H1 (cell line): ENCODE data around the gene PGP. TPM values are rescaled to one million over a fixed set of nuclear protein-coding genes. Genes with fewer than 3 reads are reported as not detected.

ENCODE experiments used
- CTCF ChIA-PET: fragments of 300-600 bp; sonication (Branson Sonifier 250); formaldehyde crosslinking; loops from one replicate; lab custom pipeline; 2021; ENCODE audit not compliant: partially characterized antibody; lab: Charles Lee
- POLR2A ChIA-PET: fragments of 300-600 bp; sonication (Branson Sonifier 250); formaldehyde crosslinking; loops from one replicate; lab custom pipeline; 2021; ENCODE audit warnings: inconsistent platforms; ENCODE audit not compliant: partially characterized antibody; lab: Charles Lee
- DNase-seq, 2 experiments: peaks; one replicate each; pipeline versions ENCODE4 v3.0.0 to v3.0.0-alpha.2; 2010 to 2022; ENCODE audit warnings: low spot score in 2 of 2, low read depth in 1 of 2, mixed read lengths in 1 of 2
- FAIRE-seq: peaks from 2 replicates; lab custom pipeline; 2011; peaks lifted over from hg19 to GRCh38; lab: Jason Lieb, UNC
- H2AFZ ChIP-seq: 2 replicates; pipeline ENCODE4 v1.8.1; 2012; ENCODE audit warnings: low read length, inconsistent platforms
- H2AK5ac ChIP-seq: 2 replicates; pipeline ENCODE4 v1.6.1; 2013; ENCODE audit warnings: low read depth, low read length
- H2BK120ac ChIP-seq: replicated peaks from 2 replicates; pipeline ENCODE3; 2013; ENCODE audit warnings: low read depth, low read length, inconsistent platforms
- H2BK12ac ChIP-seq: 2 replicates; pipeline ENCODE4 v1.6.1; 2013; ENCODE audit warnings: low read depth, low read length
- H2BK15ac ChIP-seq: 2 replicates; pipeline ENCODE4 v1.6.1; 2013; ENCODE audit warnings: low read length
- H2BK20ac ChIP-seq: 2 replicates; pipeline ENCODE4 v1.6.1; 2013; ENCODE audit warnings: low read length
- H2BK5ac ChIP-seq: 2 replicates; pipeline ENCODE4 v1.6.1; 2013; ENCODE audit warnings: low read depth, low read length
- H3K14ac ChIP-seq: 2 replicates; pipeline ENCODE4 v1.6.1; 2013; ENCODE audit warnings: inconsistent platforms; ENCODE audit not compliant: insufficient read length
- H3K18ac ChIP-seq: 2 replicates; pipeline ENCODE4 v1.6.1; 2013; ENCODE audit warnings: low read length; ENCODE audit errors: extremely low read depth
- H3K23ac ChIP-seq: 2 replicates; pipeline ENCODE4 v1.6.1; 2013; ENCODE audit warnings: inconsistent platforms; ENCODE audit not compliant: insufficient read length
- H3K23me2 ChIP-seq: 2 replicates; pipeline ENCODE4 v1.6.1; 2013; ENCODE audit warnings: low read depth, low read length
- H3K27ac ChIP-seq: 2 replicates; pipeline ENCODE4 v1.6.1; 2011; ENCODE audit warnings: low read depth, low read length, inconsistent platforms
- H3K27me3 ChIP-seq, 4 experiments: replicated peaks in 1 of 4; 1 replicate in 1 of 4; 2 replicates in 3 of 4; pipeline versions ENCODE4 v1.6.1 to v1.8.1; 2011 to 2013; ENCODE audit warnings: low read length in 3 of 4, mild to moderate bottlenecking in 3 of 4, inconsistent platforms in 2 of 4, mixed read lengths in 2 of 4, moderate library complexity in 1 of 4; ENCODE audit not compliant: control insufficient read depth in 3 of 4, insufficient read depth in 3 of 4; ENCODE audit errors: extremely low read depth in 1 of 4
- H3K36me3 ChIP-seq, 4 experiments: 2 replicates each; pipeline versions ENCODE4 v1.6.1 to v1.8.1; 2011 to 2013; ENCODE audit warnings: mild to moderate bottlenecking in 4 of 4, low read length in 3 of 4, moderate library complexity in 2 of 4, control low read depth in 1 of 4, inconsistent platforms in 1 of 4; ENCODE audit not compliant: insufficient read depth in 4 of 4, control insufficient read depth in 2 of 4
- H3K4ac ChIP-seq: replicated peaks from 2 replicates; pipeline ENCODE3; 2013; ENCODE audit warnings: low read length, low read depth, mixed read lengths, inconsistent platforms; ENCODE audit not compliant: insufficient read length
- H3K4me1 ChIP-seq, 4 experiments: replicated peaks in 1 of 4; 1 replicate in 1 of 4; 2 replicates in 3 of 4; pipeline versions ENCODE4 v1.6.1 to v1.8.1; 2011 to 2013; ENCODE audit warnings: low read length in 3 of 4, inconsistent platforms in 2 of 4, mixed read lengths in 1 of 4; ENCODE audit not compliant: insufficient read depth in 4 of 4, control insufficient read depth in 3 of 4
- H3K4me2 ChIP-seq, 2 experiments: 2 replicates each; pipeline versions ENCODE4 v1.6.1 to v1.8.1; 2011 to 2013; ENCODE audit warnings: low read depth in 2 of 2, low read length in 2 of 2, control low read depth in 1 of 2, inconsistent platforms in 1 of 2, mild to moderate bottlenecking in 1 of 2; ENCODE audit not compliant: insufficient read depth in 1 of 2
- H3K4me3 ChIP-seq, 4 experiments: fragments of 200-600, 300-600 bp in 1 of 4; sonication (generic), shearing (Covaris generic), sonication (Bioruptor Twin) in 1 of 4; 2 replicates each; pipeline versions ENCODE4 v1.5.1 to v1.8.1; 2011 to 2016; ENCODE audit warnings: low read length in 4 of 4, low read depth in 3 of 4, control low read depth in 2 of 4, inconsistent platforms in 2 of 4, mild to moderate bottlenecking in 2 of 4, mixed read lengths in 1 of 4, moderate library complexity in 1 of 4; ENCODE audit not compliant: insufficient read depth in 2 of 4; ENCODE audit errors: extremely low read depth in 1 of 4
- H3K56ac ChIP-seq: replicated peaks from 2 replicates; pipeline ENCODE3; 2013; ENCODE audit warnings: low read depth, mild to moderate bottlenecking, mixed read lengths, low read length, inconsistent platforms; ENCODE audit not compliant: insufficient read length
- H3K79me1 ChIP-seq: 2 replicates; pipeline ENCODE4 v1.6.1; 2013; ENCODE audit warnings: low read depth, low read length, control low read depth
- H3K79me2 ChIP-seq, 2 experiments: 2 replicates each; pipeline versions ENCODE4 v1.6.1 to v1.8.1; 2012 to 2013; ENCODE audit warnings: low read length in 2 of 2, mild to moderate bottlenecking in 2 of 2, inconsistent platforms in 1 of 2; ENCODE audit not compliant: insufficient read depth in 2 of 2, control insufficient read depth in 1 of 2
- H3K9ac ChIP-seq, 4 experiments: replicated peaks in 1 of 4; 1 replicate in 1 of 4; 2 replicates in 3 of 4; pipeline versions ENCODE4 v1.6.1 to v1.8.1; 2011 to 2013; ENCODE audit warnings: low read depth in 3 of 4, low read length in 3 of 4, control low read depth in 2 of 4, mild to moderate bottlenecking in 2 of 4, moderate library complexity in 2 of 4, inconsistent platforms in 1 of 4; ENCODE audit errors: extremely low read depth in 1 of 4
- H3K9me3 ChIP-seq, 2 experiments: 2 replicates each; pipeline versions ENCODE4 v1.6.1 to v1.8.1; 2012 to 2013; ENCODE audit warnings: mild to moderate bottlenecking in 2 of 2, moderate library complexity in 2 of 2, control low read depth in 1 of 2, inconsistent platforms in 1 of 2, low read depth in 1 of 2, low read length in 1 of 2, mixed read lengths in 1 of 2; ENCODE audit not compliant: insufficient read depth in 2 of 2
- H4K20me1 ChIP-seq, 2 experiments: replicated peaks in 1 of 2; 2 replicates each; pipeline versions ENCODE3 to v1.8.1; 2011 to 2013; ENCODE audit warnings: inconsistent platforms in 2 of 2, low read length in 2 of 2, mild to moderate bottlenecking in 1 of 2; ENCODE audit not compliant: insufficient read depth in 2 of 2, control insufficient read depth in 1 of 2
- H4K5ac ChIP-seq: 2 replicates; pipeline ENCODE4 v1.6.1; 2013; ENCODE audit warnings: low read length, low read depth, mixed read lengths, inconsistent platforms; ENCODE audit not compliant: insufficient read length
- H4K8ac ChIP-seq: 2 replicates; pipeline ENCODE4 v1.8.0; 2013; ENCODE audit warnings: mild to moderate bottlenecking, moderate library complexity, low read length, inconsistent platforms; ENCODE audit not compliant: insufficient read depth; ENCODE audit errors: extremely low read depth
- H4K91ac ChIP-seq: replicated peaks from 2 replicates; pipeline ENCODE3; 2013; ENCODE audit warnings: low read length, mixed read lengths, inconsistent platforms; ENCODE audit not compliant: insufficient read length
- CTBP2 ChIP-seq: IDR thresholded peaks from 2 replicates; pipeline ENCODE4 v1.7.0; 2011; ENCODE audit warnings: borderline replicate concordance, mild to moderate bottlenecking, moderate library complexity, mixed read lengths, low read length; ENCODE audit not compliant: insufficient read depth, insufficient read length
- EGR1 ChIP-seq: IDR thresholded peaks from 2 replicates; pipeline ENCODE4 v1.6.1; 2011; ENCODE audit warnings: low read depth, low read length, borderline replicate concordance
- EP300 ChIP-seq, 2 experiments: IDR thresholded peaks; 1 replicate in 1 of 2; 2 replicates in 1 of 2; pipeline ENCODE4 v1.6.1; 2011 to 2012; ENCODE audit warnings: low read depth in 2 of 2, low read length in 2 of 2, mild to moderate bottlenecking in 2 of 2, borderline replicate concordance in 1 of 2, inconsistent platforms in 1 of 2, moderate library complexity in 1 of 2
- GABPA ChIP-seq: IDR thresholded peaks from 2 replicates; pipeline ENCODE4 v1.6.1; 2011; ENCODE audit warnings: mild to moderate bottlenecking, low read length, moderate library complexity, borderline replicate concordance; ENCODE audit not compliant: insufficient read depth
- HDAC2 ChIP-seq, 2 experiments: fragments of 300-600 bp in 1 of 2; sonication (generic) in 1 of 2; IDR thresholded peaks; 2 replicates each; pipeline ENCODE4 v1.6.1; 2011 to 2012; ENCODE audit warnings: low read depth in 2 of 2, low read length in 2 of 2, mild to moderate bottlenecking in 2 of 2, moderate library complexity in 2 of 2, borderline replicate concordance in 1 of 2, inconsistent platforms in 1 of 2
- NANOG ChIP-seq: IDR thresholded peaks from 2 replicates; pipeline ENCODE4 v1.6.1; 2011; ENCODE audit warnings: low read length, low read depth, mild to moderate bottlenecking, inconsistent platforms; ENCODE audit not compliant: insufficient read depth, poor library complexity, severe bottlenecking
- PHF8 ChIP-seq: fragments of 200-600 bp; sonication (generic); conservative IDR thresholded peaks from 2 replicates; pipeline ENCODE4 v1.7.1; 2012; ENCODE audit warnings: low read depth, mild to moderate bottlenecking, inconsistent platforms, low read length, moderate library complexity
- RBBP5 ChIP-seq: IDR thresholded peaks from 2 replicates; pipeline ENCODE4 v1.7.1; 2012; ENCODE audit warnings: low read depth, mild to moderate bottlenecking, inconsistent platforms, low read length, moderate library complexity, borderline replicate concordance
- SP2 ChIP-seq: IDR thresholded peaks from 2 replicates; pipeline ENCODE4 v1.6.1; 2012; ENCODE audit warnings: mild to moderate bottlenecking, low read length, inconsistent platforms
- SP4 ChIP-seq: IDR thresholded peaks from 2 replicates; pipeline ENCODE4 v1.6.1; 2012; ENCODE audit warnings: low read length, inconsistent platforms
- TEAD4 ChIP-seq: IDR thresholded peaks from 2 replicates; pipeline ENCODE4 v1.6.1; 2012; ENCODE audit warnings: low read depth, low read length, inconsistent platforms, mixed read lengths
- WGBS, 2 experiments: shearing (Covaris generic) in 1 of 2; methylation state at CpG; one replicate each; pipeline versions ENCODE4 v1.1.6 to v1.1.7; 2013 to 2015; ENCODE audit warnings: low lambda C conversion rate in 2 of 2, mixed read lengths in 2 of 2, inconsistent platforms in 1 of 2, low coverage in 1 of 2, missing lambda C conversion rate in 1 of 2; ENCODE audit not compliant: insufficient replicate concordance in 2 of 2, insufficient coverage in 1 of 2, insufficient read length in 1 of 2; ENCODE audit errors: extremely low coverage in 1 of 2, missing lambda C conversion rate in 1 of 2; 5-methylcytosine and 5-hydroxymethylcytosine counted together
- polyA plus RNA-seq, 7 experiments: library from polyadenylated mRNA; depleted of rRNA in 3 of 7; stranded (reverse) in 5 of 7; unstranded in 2 of 7; fragments of >200 nt in 5 of 7; fragments of 200-250 nt in 2 of 7; gene quantifications; 1 replicate in 5 of 7; 2 replicates in 1 of 7; 4 replicates in 1 of 7; pipeline versions ENCODE4 v1.2.1 to v1.2.3, GENCODE V29; 2011 to 2013; ENCODE audit warnings: missing spikeins in 2 of 7, mixed read lengths in 2 of 7
- total RNA-seq: library from RNA; stranded (reverse); fragmentation: NEBNext Ultra II Directional; extraction: Animal tissue kit (Norgen Biotek cat#: 25700); gene quantifications from 2 replicates; pipeline ENCODE4 v1.2.1, GENCODE V29; 2021

The PGP gene
- total and polyA plus RNA-seq, 2 of the 8 experiments (the other 6 are each of a cell fraction or from before 2014, with no cell fraction given), result 30.9 to 55.9 TPM

DNA sequence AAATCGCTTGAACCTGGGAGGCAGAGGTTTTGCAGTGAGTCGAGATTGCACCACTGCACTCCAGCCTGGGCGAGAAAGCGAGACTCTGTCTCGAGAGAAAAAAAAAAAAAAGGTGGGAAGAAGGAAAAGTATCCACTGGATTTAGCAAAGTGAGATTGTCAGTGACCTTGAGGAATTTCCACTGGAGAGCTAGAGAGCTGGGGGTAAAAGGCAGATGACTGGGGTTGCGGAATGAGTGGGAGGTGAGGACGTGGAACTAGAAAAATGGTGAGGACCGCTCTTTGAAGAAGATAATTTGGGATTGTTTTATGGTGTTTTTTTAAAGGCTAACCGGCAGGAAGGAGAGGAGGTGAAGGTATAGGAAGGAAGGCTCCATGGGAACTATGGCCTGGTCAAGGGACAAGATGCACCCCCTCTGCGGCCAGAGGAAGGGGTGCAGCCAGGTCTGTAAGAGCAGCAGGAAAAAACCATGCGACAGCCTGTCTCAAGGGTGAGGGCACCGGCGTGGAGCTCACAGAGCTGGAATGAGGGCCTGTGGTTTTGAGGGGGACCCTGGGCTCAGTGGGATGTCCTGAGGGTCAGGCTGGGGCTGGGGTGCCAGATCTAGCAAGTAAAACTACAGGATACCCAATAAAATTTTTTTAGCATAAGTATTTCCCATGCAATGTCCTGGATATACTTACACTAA, 10.1 kb downstream of the PGP start:
- peaks cover 11% of the 10 kb centered on the region; the same call in 1 of the 2 replicates for H3K23me2 ChIP-seq
- 84 to 100% methylated on average over 3 to 10 of the region's 13 CpGs for WGBS, 2 experiments
- H2BK20ac ChIP-seq, result no peak overlapping the region
- peaks cover 0 to 5% of the 10 kb centered on the region in 2 experiments for H4K20me1 ChIP-seq
- ChIA-PET CTCF (interaction anchor here (0.8 to 2.7 kb wide), 3 partner anchors 10 to 49 kb away, joined by 3 to 23 read pairs (median 3); no protein-coding TSS in a partner anchor), POLR2A (interaction anchor here (0.6 to 15.1 kb wide), 12 partner anchors 8 to 297 kb away, joined by 3 to 156 read pairs (median 4); partner anchors contain the start of genes CASKIN1, DNASE1L2, E4F1 and ECI1)
- no peak overlapping the region; the same call in none of the 2 replicates for H2BK5ac ChIP-seq
- H3K18ac ChIP-seq, result no peak overlapping the region
- peaks cover 0 to 10% (median 7%) of the 10 kb centered on the region in 4 experiments; a peak in 6 of 7 replicates for H3K4me1 ChIP-seq
- H4K8ac ChIP-seq, result peak overlapping the region; percentile 84
- H4K91ac ChIP-seq, result no peak overlapping the region
- H2BK120ac ChIP-seq, result no peak overlapping the region
- H2AK5ac ChIP-seq, result no peak overlapping the region
- H3K23ac ChIP-seq, result no peak overlapping the region
- H3K4me2 ChIP-seq, result peak overlapping the region; percentile 87 to 91
- no peak overlapping the region for H2BK15ac ChIP-seq
- H3K79me1 ChIP-seq, result peaks cover 6% of the 10 kb centered on the region
- H3K9me3 ChIP-seq, result no peaks in the 10 kb centered on the region
- no peak overlapping the region for H2AFZ ChIP-seq
- H3K9ac ChIP-seq, result no peak overlapping the region
- peaks cover 4 to 28% (median 12%) of the 10 kb centered on the region in 4 experiments; a peak in 6 of 8 replicates for H3K36me3 ChIP-seq
- no peak overlapping the region for H3K4ac ChIP-seq
- no peak for DNase-seq
- H3K27ac ChIP-seq, result no peak overlapping the region
- no peak overlapping the region for H4K5ac ChIP-seq
- peak overlapping the region; percentile 78 to 97 (median 92) for H3K4me3 ChIP-seq
- H3K56ac ChIP-seq, result no peak overlapping the region
- FAIRE-seq, result no peak
- no peak overlapping the region for H2BK12ac ChIP-seq
- H3K27me3 ChIP-seq, result peaks cover 0 to 2% (median 0%) of the 10 kb centered on the region in 4 experiments; a peak in 3 of 7 replicates
- H3K79me2 ChIP-seq, result peaks cover 0 to 7% of the 10 kb centered on the region in 2 experiments; a peak in 1 of 4 replicates
- no peak overlapping the region for H3K14ac ChIP-seq
- TF ChIP-seq SP4 (no peak), EGR1 (no peak), TEAD4 (no peak), GABPA (no peak), HDAC2 (IDR thresholded peaks at IDR 0.05; ENCODE audit: borderline replicate concordance in 1 of 2, low read depth in 2 of 2, low read length in 2 of 2) (no peak), PHF8 (no peak), RBBP5 (no peak), CTBP2 (no peak), NANOG (no peak), EP300 (IDR thresholded peaks at IDR 0.05; ENCODE audit: borderline replicate concordance in 1 of 2, low read depth in 2 of 2, low read length in 2 of 2) (no peak), SP2 (no peak)
